ENCODE data around the gene PHOSPHO2. TPM values are rescaled to one million over a fixed set of nuclear protein-coding genes. Genes with fewer than 3 reads are reported as not detected.

PHOSPHO2 gene
- total and polyA plus RNA-seq, 11 donors, result 0.80 to 5.4 (median 3.0) TPM

GRCh38 chr2:169705927-169706326 is 11.7 kb downstream of the PHOSPHO2 start:
- ATAC-seq (no peak), DNase-seq (no peak)
- Histone ChIP-seq H3K27me3 (no peaks in the 10 kb centered on the region), H3K9me3 (no peaks in the 10 kb centered on the region), H3K27ac (no peak overlapping the region), H3K4me3 (no peak overlapping the region), H3K4me1 (peaks cover 0 to 2% (median 0%) of the 10 kb centered on the region in 12 donors), H3K36me3 (peaks cover 0 to 10% (median 0%) of the 10 kb centered on the region in 9 donors)
- WGBS, 4 donors, result 70 to 87% (median 75%) methylated on average over 2 of the region's 2 CpGs
- TF ChIP-seq CTCF (IDR thresholded peaks at IDR 0.05), result no peak
- no peak for TF ChIP-seq POLR2A (IDR thresholded peaks at IDR 0.05)
- intact Hi-C loops (cut with DNase I), result no loop called here

- Histone ChIP-seq H3K27me3 (no peaks in the 10 kb centered on the region), H3K9me3 (no peaks in the 10 kb centered on the region), H3K4me1 (peaks cover 0 to 2% (median 0%) of the 10 kb centered on the region in 12 donors), H3K36me3 (peaks cover 0 to 4% (median 0%) of the 10 kb centered on the region in 9 donors), H3K4me3 (no peak overlapping the region), H3K27ac (no peak overlapping the region)
- DNase-seq, result no peak
- ATAC-seq, result no peak
- WGBS, 4 donors, result 72 to 94% (median 91%) methylated on average over 2 of the region's 2 CpGs
- intact Hi-C loops (cut with DNase I), result no loop called here
- TF ChIP-seq CTCF (IDR thresholded peaks at IDR 0.05) (no peak), POLR2A (IDR thresholded peaks at IDR 0.05) (no peak)
Observed at GRCh38 chr2:169707626-169708025, 13.4 kb downstream of the PHOSPHO2 start.

GRCh38 chr2:169709331-169709730 is 15.1 kb downstream of the PHOSPHO2 start:
- 49 to 100% (median 98%) methylated on average over 1 of the region's 1 CpG for WGBS, 4 donors
- intact Hi-C loops (cut with DNase I), result no loop called here
- no peaks in the 10 kb centered on the region for H3K27me3 ChIP-seq
- TF ChIP-seq POLR2A (IDR thresholded peaks at IDR 0.05), result no peak
- TF ChIP-seq CTCF (IDR thresholded peaks at IDR 0.05), result no peak
- no peaks in the 10 kb centered on the region for H3K9me3 ChIP-seq
- DNase-seq (no peak), ATAC-seq (no peak)
- H3K4me1 ChIP-seq, result peaks cover 0 to 3% (median 0%) of the 10 kb centered on the region in 12 donors
- no peak overlapping the region for H3K4me3 ChIP-seq
- H3K27ac ChIP-seq, result no peak overlapping the region
- peaks cover 0 to 4% (median 0%) of the 10 kb centered on the region in 9 donors for H3K36me3 ChIP-seq

- no peak for TF ChIP-seq POLR2A (IDR thresholded peaks at IDR 0.05)
- no peak for TF ChIP-seq CTCF (IDR thresholded peaks at IDR 0.05)
- Histone ChIP-seq H3K9me3 (no peaks in the 10 kb centered on the region), H3K4me1 (peaks cover 0 to 3% (median 0%) of the 10 kb centered on the region in 12 donors), H3K4me3 (no peak overlapping the region), H3K27me3 (no peaks in the 10 kb centered on the region), H3K36me3 (peaks cover 0 to 4% (median 0%) of the 10 kb centered on the region in 9 donors), H3K27ac (no peak overlapping the region)
- intact Hi-C loops (cut with DNase I), result no loop called here
- no peak for DNase-seq
- no peak for ATAC-seq
- WGBS, 4 donors, result 68 to 88% (median 77%) methylated on average over 1 of the region's 1 CpG
Observed at GRCh38 chr2:169709981-169710380, 15.7 kb downstream of the PHOSPHO2 start.

Data from heart left ventricle (tissue), 16 donors.